Peyer's patch (tissue), 4 donors: ENCODE results near the gene CCDC57. TPM values are rescaled to one million over a fixed set of nuclear protein-coding genes. Genes with fewer than 3 reads are reported as not detected.

ENCODE experiments used
- DNase-seq, 3 donors: peaks; one replicate each; pipeline ENCODE4 v3.0.0-alpha.2; 2017 to 2019
- H3K27ac ChIP-seq, 4 donors: fragments of 200-600 bp; sonication (generic); one replicate each; pipeline ENCODE4 v1.5.1; 2016 to 2019
- H3K27me3 ChIP-seq, 2 donors: fragments of 200-600 bp; sonication (generic); one replicate each; pipeline ENCODE4 v1.5.1; 2019
- H3K36me3 ChIP-seq, 3 donors: fragments of 200-600 bp; sonication (generic); one replicate each; pipeline ENCODE4 v1.5.1; 2016 to 2019
- H3K4me1 ChIP-seq, 4 donors: fragments of 200-600 bp; sonication (generic); one replicate each; pipeline ENCODE4 v1.5.1; 2016 to 2019
- H3K4me3 ChIP-seq, 4 donors: fragments of 200-600 bp; sonication (generic); 1 replicate in 3 of 4; 2 replicates in 1 of 4; pipeline ENCODE4 v1.5.1; 2016 to 2019; ENCODE audit warnings: mild to moderate bottlenecking in 1 of 4
- H3K9me3 ChIP-seq, 4 donors: fragments of 200-600 bp; sonication (generic); one replicate each; pipeline ENCODE4 v1.5.1; 2016 to 2019; ENCODE audit warnings: mild to moderate bottlenecking in 1 of 4
- POLR2A ChIP-seq, 2 donors: fragments of 450-650 bp; IDR thresholded peaks; one replicate each; pipeline ENCODE4 v1.5.1; 2017; ENCODE audit warnings: antibody characterized with exemption in 2 of 2, mild to moderate bottlenecking in 2 of 2, moderate library complexity in 2 of 2
- total RNA-seq, 4 donors: library from RNA; depleted of rRNA; stranded (reverse); fragments of >200 nt; gene quantifications; one replicate each; pipeline ENCODE4 v1.1.0, GENCODE V29; 2016
- TF ChIP-seq, protein P1 (sequence below), 6 experiments: fragments of 450-650 bp in 4 of 6; fragments of 200-600 bp in 2 of 6; sonication (generic) in 1 of 6; IDR thresholded peaks; one replicate each; pipeline ENCODE4 v1.5.1; 2017 to 2019; ENCODE audit warnings: antibody characterized with exemption in 6 of 6, mild to moderate bottlenecking in 3 of 6, moderate library complexity in 1 of 6

Gene CCDC57
- total RNA-seq, 4 donors from 2014 or later: 28.2 to 144 (median 79.8) TPM

- DNase-seq: no peak
- peaks cover 0 to 66% (median 0%) of the 10 kb centered on the region in 3 donors for H3K36me3 ChIP-seq
- H3K4me1 ChIP-seq: peaks cover 0 to 26% (median 15%) of the 10 kb centered on the region in 4 donors
- H3K4me3 ChIP-seq: no peak overlapping the region
- H3K27ac ChIP-seq: no peak overlapping the region
- H3K9me3 ChIP-seq: no peaks in the 10 kb centered on the region
- no peaks in the 10 kb centered on the region for H3K27me3 ChIP-seq
- TF ChIP-seq, protein P1, sequence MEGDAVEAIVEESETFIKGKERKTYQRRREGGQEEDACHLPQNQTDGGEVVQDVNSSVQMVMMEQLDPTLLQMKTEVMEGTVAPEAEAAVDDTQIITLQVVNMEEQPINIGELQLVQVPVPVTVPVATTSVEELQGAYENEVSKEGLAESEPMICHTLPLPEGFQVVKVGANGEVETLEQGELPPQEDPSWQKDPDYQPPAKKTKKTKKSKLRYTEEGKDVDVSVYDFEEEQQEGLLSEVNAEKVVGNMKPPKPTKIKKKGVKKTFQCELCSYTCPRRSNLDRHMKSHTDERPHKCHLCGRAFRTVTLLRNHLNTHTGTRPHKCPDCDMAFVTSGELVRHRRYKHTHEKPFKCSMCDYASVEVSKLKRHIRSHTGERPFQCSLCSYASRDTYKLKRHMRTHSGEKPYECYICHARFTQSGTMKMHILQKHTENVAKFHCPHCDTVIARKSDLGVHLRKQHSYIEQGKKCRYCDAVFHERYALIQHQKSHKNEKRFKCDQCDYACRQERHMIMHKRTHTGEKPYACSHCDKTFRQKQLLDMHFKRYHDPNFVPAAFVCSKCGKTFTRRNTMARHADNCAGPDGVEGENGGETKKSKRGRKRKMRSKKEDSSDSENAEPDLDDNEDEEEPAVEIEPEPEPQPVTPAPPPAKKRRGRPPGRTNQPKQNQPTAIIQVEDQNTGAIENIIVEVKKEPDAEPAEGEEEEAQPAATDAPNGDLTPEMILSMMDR (IDR thresholded peaks at IDR 0.05): no peak
- TF ChIP-seq POLR2A (IDR thresholded peaks at IDR 0.05): no peak
Measured at GRCh38 chr17:82062076-82062983, 150.3 kb downstream of the CCDC57 start.

DNA sequence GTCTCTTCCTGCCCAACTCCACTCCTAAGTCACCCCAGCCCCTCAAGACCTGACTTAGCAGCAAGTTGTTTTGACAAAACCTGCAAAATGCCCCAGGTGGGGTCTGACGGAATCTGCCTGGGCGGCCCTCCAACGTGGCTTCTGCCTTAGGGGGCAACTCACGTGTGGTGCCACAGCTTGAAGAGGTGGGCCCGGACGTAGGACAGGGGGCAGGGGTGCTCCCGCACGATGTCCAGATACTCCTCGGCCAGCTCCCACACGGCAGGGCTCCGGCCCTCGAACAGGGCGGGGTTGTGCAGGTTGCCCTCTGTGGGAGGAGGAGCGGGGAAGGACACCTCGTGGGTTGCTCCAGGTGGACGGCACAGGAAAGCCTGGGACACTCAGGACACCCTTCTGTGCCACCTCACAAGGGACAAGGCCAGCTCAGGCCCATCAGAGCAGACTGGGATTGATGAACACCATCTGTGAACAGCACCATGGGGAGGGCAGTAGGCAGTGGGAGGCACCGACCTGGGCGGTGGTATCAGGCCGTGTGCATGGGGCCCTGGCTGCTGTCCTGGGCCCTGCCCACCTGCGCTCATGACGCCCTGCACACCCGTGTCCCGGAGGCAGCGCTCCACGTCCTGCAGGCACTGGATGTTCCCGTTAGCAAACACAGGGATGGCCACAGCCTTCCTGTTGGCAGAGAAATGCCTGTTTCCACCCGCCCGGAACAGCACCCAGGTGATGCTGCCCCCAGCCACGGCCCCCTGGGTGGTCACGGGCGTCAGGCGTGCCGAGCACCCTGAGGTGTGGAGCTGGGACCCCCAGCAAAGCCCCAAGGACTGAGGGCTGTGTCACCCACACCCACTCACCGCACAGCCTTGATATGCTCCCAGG lies 151.4 kb downstream of the CCDC57 start:
- H3K9me3 ChIP-seq: no peaks in the 10 kb centered on the region
- H3K36me3 ChIP-seq: peaks cover 0 to 76% (median 0%) of the 10 kb centered on the region in 3 donors
- H3K27me3 ChIP-seq: no peaks in the 10 kb centered on the region
- H3K27ac ChIP-seq: no peak overlapping the region
- DNase-seq: no peak
- H3K4me3 ChIP-seq: no peak overlapping the region
- TF ChIP-seq, protein P1 (IDR thresholded peaks at IDR 0.05): no peak
- TF ChIP-seq POLR2A (IDR thresholded peaks at IDR 0.05): no peak
- peaks cover 0 to 24% (median 15%) of the 10 kb centered on the region in 4 donors for H3K4me1 ChIP-seq

GRCh38 chr17:82060614-82061013 lies 152.0 kb downstream of the CCDC57 start:
- no peaks in the 10 kb centered on the region for H3K9me3 ChIP-seq
- peaks cover 0 to 83% (median 0%) of the 10 kb centered on the region in 3 donors for H3K36me3 ChIP-seq
- no peak for DNase-seq
- no peak overlapping the region for H3K4me3 ChIP-seq
- no peak overlapping the region for H3K27ac ChIP-seq
- no peaks in the 10 kb centered on the region for H3K27me3 ChIP-seq
- TF ChIP-seq, protein P1 (IDR thresholded peaks at IDR 0.05): no peak
- no peak for TF ChIP-seq POLR2A (IDR thresholded peaks at IDR 0.05)
- peaks cover 0 to 20% (median 13%) of the 10 kb centered on the region in 4 donors for H3K4me1 ChIP-seq

DNA sequence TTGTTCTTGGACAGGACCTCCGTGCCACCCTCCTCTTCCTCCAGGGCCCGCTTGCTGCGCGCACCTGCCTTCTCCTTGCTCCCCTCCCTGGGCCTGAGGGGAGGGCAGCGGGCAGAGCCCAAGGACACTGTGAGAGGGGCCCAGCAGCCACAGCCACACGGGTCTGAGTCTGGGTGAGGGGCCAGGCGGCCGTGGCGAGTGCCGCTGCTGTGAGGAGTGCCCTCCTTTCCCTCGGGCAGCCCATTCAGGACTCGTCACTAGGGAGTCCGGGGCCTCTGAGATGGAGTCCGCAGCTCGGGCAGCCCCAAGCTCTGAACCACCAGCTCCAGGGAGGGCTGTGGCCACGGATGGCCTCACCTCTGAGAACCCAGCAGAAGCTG lies 152.7 kb downstream of the CCDC57 start:
- Histone ChIP-seq H3K36me3 (peaks cover 0 to 89% (median 0%) of the 10 kb centered on the region in 3 donors), H3K27me3 (no peaks in the 10 kb centered on the region), H3K4me1 (peaks cover 0 to 17% (median 11%) of the 10 kb centered on the region in 4 donors), H3K4me3 (no peak overlapping the region), H3K27ac (no peak overlapping the region), H3K9me3 (no peaks in the 10 kb centered on the region)
- TF ChIP-seq, protein P1 (IDR thresholded peaks at IDR 0.05): no peak
- no peak for TF ChIP-seq POLR2A (IDR thresholded peaks at IDR 0.05)
- no peak for DNase-seq

DNA sequence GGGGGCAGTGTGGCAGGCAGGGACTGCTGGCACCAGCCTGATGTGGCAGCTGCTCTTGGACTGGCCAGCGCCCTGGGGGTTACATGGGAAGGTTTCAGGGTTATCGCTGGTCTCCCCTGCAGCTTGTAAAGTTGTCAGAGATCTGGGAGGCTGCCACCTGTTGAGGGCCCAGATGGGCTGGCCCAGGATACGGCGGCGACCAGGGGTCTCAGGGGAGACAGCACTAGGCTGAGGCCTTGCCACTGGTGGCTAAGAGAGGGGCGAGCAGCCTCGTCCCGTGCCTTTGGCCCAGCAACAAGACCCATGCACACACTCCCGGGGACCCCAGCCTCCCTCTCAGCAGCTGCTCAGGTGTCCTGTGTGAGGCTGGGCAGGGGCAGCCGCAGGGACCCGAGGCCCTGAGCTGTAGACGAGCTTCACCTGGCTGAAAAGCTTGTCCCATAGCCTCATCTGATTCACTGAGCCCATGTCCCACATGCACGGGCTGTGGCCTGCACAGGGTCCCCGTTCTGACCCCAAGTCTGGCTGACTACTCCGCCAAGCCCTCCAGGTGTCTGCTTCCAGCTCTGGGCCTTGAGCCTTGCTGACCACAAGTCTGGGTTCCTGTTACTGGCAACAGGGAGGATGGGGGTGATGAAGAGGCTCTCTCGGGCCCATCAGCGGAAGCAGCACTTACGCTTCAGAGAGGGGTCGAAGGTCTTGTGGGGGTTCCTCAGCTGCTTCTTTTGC lies 153.2 kb downstream of the CCDC57 start:
- Histone ChIP-seq H3K4me3 (no peak overlapping the region), H3K27ac (no peak overlapping the region), H3K36me3 (peaks cover 0 to 95% (median 0%) of the 10 kb centered on the region in 3 donors), H3K9me3 (no peaks in the 10 kb centered on the region), H3K4me1 (peaks cover 0 to 11% (median 6%) of the 10 kb centered on the region in 4 donors), H3K27me3 (no peaks in the 10 kb centered on the region)
- TF ChIP-seq, protein P1 (IDR thresholded peaks at IDR 0.05): no peak
- TF ChIP-seq POLR2A (IDR thresholded peaks at IDR 0.05): no peak
- no peak for DNase-seq
